ENCODE results near the gene RAET1G. TPM values are rescaled to one million over a fixed set of nuclear protein-coding genes. Genes with fewer than 3 reads are reported as not detected.
A peak's percentile ranks its signal among the peaks of the same experiment; 100 is the strongest.
"Not testable (repeated sequence)": the region's sequence is repeated elsewhere in the genome, so short reads cannot be mapped to it uniquely, and the experiment has no call there.

Gene RAET1G
- total RNA-seq, 1 experiment from 2014 or later: 9.9 TPM

DNA sequence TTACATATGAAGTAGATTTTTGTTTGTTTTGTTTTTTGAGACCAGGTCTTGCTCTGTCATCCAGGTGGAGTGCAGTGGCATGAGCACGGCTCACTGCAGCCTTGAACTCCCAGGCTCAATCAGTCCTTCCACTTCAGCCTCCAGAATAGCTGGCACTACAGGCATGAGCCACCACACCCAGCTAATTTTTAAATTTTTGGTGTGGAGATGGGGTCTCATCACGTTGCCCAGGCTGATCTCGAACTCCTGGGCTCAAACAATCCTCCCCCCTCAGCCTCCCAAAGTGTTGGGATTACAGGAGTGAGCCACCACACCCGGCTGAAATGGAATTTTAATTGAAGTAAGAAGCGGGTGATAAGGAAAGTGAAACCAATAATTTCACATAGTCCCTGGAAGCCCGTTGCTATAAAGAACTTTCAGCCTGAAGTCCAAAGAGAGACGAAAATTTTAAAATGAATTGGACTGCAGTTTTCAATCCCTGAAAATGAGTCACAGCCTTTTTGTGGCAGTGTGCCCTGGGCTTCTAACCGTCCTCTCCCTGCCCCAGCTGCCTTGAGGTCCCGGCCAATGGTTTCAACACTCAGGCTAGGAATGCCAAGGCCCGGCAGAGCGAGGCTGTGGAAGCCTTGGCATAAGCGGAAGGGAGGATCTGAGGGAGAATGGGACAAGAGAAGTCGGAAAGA lies 25.8 kb downstream of the RAET1G start:
- peak; percentile 96 for DNase-seq (ENCODE audit: low read depth)

DNA sequence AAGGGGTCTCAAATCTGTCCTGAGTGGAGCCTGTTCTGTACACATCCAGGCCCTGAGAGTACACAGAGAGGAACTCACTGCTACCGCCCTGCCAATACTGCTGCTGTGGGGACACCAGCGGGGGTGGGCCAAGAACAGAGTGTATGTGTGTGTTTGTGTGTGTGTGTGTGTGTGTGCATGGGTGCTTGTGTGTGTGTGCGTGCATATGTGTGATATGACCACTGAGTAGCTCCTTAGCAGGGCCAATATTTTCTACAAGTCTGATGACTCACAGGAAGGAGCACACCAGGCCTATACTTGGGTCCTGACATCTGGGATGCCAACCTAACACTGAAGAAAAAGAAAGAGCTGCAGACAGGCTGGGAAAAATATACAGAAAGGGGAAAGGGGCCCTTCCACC lies 26.4 kb downstream of the RAET1G start:
- peak; percentile 89 for DNase-seq (ENCODE audit: low read depth)

DNA sequence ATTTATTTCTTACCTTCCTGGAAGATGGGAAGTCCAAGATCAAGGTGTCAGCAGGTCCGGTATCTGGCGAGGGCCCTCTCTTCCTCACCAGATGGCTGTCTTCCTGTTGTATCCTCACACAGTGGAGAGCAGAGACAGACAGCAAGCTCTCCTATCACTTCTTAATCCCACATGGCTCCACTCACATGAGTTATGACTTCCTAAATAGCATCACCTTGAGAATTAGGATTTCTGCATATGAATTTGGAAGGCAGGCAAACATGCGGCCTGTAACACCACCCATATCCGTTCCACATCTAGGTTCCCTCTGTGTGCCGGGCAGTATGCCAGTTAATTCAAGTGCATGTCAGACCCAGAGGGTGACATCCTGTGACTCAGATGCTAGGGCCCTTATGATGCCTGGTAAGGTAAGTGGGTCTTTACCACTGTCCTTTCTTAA lies 27.1 kb downstream of the RAET1G start:
- DNase-seq (ENCODE audit: low read depth): peak; percentile 97

DNA sequence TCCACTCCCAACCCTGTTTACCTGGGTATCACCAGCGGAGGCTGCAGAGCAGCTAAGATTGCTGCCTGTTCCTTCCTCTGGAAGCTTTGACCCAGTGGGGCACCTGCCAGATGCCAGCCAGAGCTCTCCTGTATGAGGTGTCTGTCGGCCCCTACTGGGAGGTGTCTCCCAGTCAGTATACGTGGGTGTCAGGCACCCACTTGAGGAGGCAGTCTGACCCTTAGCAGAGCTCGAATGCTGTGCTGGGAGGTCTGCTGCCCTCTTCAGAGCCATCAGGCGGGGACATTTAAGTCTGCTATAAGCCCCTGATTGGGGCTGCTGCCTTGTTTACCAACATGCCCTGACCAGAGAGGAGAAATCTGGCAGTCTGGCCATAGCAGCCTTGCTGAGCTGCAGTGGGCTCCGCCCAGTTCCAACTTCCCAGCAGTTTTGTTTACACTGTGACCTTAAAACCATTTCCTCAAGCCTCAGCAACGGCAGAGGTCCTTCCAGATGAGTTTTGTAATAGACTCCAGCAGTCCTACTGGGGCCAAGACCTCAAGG lies 27.8 kb downstream of the RAET1G start:
- peak; percentile 85 for DNase-seq (ENCODE audit: low read depth)

DNA sequence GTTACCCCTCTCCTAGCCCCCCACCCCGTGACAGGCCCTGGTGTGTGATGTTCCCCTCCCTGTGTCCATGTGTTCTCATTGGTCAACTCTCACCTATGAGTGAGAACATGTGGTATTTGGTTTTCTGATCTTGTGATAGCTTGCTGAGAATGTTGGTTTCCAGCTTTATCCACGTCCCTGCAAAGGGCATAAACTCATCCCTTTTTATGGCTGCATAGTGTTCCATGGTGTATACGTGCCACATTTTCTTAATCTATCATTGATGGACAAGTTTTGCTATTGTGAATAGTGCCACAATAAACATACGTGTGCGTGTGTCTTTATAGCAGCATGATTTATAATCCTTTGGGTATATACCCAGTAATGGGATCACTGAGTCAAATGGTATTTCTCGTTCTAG lies 31.1 kb downstream of the RAET1G start:
- DNase-seq (ENCODE audit: low read depth): not testable (repeated sequence)

DNA sequence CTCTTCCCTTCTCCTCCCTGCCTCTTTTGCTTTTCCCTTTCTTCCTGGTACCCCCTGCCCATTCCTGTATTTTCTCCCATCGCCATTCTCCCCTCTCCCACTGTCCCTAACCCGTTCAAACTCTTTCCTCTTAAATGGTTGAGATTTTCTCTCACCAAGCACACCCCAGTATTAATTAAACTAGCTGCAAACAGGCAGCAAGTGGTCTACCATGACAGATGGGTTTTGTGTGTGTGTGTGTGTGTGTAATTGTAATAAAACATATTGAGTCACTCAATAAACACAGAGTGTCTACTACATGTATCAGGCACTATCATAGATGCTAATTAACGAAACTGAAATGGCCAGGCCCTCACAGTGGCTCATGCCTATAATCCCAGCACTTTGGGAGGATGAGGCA lies 31.7 kb downstream of the RAET1G start:
- DNase-seq (ENCODE audit: low read depth): no peak

DNA sequence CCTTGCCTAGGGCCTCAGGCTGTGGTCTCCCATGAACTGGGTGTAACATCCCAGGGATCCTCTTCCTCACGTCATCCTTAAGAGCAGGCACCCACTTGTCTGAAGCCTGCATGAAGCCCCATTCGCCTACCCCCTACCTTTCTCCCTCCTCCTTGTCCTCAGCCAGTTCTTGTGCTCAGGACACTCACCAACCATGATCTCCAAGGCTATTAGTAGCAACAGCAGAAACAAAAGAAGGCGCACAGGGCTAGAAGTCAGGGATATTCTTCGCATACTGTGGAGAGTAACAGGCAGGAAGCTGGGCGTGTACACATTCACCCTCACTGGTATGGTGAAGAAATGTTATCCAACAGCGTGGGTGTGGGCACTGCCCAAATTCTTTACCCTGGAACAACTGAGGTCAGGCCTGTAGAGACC lies 32.3 kb downstream of the RAET1G start:
- DNase-seq (ENCODE audit: low read depth): no peak

DNA sequence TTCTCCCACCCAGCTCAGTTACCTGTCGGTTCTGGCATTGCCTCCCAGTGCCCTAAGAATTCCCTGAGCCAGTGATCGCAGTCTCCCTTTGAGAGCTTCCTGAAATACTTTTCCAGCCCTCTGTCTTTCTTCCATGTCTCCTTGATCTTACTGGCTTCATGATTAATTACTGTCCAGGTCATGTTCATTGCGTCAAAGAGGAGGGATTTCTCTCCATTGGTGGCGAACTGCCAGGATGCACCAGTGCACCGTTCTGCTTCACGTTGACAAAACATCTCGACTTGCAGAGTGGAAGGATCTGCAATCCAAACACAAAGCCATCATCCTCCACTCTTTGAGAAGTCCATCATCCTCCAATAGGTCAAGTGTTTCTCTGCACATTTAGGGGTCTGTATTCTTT lies 33.6 kb downstream of the RAET1G start:
- DNase-seq (ENCODE audit: low read depth): no peak

DNA sequence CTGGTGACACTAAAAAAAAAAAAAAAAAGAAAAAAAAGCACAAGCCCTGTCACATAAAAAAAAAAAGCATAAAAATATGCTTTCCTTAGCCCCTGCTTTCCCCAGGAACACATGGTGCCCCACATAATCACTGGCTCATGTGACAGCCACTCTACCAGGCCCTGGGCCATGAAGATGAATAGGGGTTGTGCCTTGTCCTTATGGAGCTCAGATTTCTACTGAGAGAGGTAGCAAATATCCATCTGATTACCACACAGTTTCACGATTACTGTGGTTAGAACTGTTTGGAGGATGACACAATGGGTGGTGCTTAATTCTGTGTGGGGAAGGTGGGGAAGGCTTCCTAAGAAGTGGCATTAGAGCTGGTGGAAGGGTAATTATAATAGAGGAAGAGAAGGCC lies 34.3 kb downstream of the RAET1G start:
- DNase-seq (ENCODE audit: low read depth): peak; percentile 28

DNA sequence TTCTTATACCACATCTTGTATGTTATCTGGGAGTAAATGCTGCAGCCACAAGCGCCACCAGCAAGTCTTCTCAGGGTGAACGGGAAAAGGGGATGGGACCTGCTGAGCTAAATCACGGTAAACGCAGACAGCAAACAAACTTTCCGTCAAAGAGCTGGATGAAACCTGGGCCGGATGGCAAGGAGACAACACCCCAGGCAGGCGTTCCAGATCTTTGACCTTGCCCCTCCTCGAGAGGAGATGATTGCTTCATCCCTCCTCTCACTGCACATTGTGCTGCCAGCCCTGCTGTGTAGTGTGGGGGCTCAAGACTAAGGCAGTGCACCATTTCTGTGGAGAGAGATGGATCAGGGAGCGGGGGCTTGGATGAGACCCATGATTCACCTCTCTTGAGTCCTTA lies 34.8 kb downstream of the RAET1G start:
- DNase-seq (ENCODE audit: low read depth): no peak

DNA sequence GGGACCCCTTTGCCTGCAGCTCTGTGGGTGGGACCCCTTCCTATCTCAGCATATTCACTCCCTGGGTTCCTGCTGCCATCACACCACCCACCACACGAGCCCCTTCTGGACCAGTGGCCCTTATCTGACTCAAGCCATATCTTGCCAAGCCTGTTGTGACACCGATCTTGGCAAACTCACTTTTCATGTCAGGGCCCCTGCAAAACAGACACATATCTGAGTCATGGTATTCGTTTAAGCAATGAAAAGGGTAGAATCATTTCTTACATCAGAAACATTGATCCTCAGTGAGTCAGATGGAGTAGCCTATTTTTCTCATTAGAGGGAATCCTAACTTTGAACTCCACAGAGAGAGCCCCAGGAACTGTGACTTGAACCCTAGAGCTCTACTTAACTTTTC lies 35.6 kb downstream of the RAET1G start:
- DNase-seq (ENCODE audit: low read depth): peak; percentile 27

DNA sequence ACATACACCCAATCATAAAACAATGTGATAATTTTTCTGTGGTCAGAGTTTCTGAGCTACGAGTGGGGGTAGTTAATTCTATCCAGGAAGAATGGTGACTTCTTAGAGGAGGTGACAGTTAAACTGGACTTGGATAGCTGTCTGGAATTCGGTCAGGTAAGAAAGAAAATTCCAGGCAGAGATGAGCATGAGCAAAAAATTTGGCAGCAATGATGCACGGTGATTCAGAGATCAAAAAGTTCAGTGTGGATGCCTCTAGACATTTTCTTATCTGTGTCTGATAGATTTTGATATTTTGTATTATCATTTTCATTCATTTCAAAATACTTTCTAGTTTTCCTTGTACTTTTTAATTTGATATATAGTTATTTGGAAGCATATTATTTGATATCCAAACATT lies 37.0 kb downstream of the RAET1G start:
- no peak for DNase-seq (ENCODE audit: low read depth)

DNA sequence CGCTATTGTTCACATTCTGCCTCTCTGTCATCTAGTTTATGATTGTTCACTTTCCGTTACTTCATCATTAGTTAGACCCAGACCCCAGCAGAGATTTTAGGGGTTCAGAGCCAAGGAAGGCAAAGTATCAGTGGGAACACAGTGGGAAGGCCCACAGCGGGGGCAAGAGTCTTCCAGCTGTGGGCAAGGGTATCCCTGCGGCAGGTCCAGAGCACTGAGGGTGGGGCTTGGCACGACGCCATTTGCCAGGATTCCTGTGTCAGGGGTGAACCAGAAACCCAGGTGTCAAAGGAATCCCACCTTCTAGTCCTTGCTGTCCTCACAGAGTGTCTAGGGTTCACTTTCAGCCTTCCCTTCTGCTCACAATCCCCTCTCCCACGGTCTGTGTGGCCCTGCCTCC lies 38.3 kb downstream of the RAET1G start:
- DNase-seq (ENCODE audit: low read depth): no peak

DNA sequence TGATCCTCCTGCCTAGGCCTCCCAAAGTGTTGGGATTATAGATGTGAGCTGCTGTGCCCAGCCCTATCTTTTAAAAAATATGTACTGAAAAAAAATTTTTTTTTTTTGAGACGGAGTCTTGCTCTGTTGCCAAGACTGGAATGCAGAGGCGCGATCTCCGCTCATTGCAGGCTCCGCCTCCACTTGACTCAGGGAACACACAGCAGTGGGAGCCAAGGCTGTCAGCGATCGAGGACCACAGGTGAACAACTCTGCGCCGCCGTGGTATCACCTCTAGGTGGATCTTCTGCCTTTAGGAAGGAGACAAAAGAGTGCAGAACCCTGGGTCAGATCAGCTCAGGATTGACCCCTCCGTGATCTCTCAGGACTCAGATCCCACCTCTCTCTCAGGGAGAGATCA lies 38.7 kb downstream of the RAET1G start:
- no peak for DNase-seq (ENCODE audit: low read depth)

DNA sequence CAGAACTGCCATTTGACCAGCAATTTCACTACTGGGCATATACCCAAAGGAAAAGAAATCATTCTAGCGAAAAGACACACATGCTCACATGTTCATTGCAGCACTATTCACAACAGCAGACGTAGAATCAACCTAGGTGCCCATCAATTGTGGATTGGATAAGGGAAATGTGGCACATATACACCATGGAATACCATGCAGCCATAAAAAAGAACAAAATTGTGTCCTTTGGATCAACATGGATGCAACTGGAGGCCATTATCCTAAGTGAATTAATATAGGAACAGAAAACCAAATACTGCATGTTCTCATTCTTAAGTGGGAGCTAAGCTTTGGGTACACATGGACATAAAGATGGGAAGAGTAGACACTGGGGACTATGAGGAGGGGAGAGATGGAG lies 41.1 kb downstream of the RAET1G start:
- no peak for DNase-seq (ENCODE audit: low read depth)

DNA sequence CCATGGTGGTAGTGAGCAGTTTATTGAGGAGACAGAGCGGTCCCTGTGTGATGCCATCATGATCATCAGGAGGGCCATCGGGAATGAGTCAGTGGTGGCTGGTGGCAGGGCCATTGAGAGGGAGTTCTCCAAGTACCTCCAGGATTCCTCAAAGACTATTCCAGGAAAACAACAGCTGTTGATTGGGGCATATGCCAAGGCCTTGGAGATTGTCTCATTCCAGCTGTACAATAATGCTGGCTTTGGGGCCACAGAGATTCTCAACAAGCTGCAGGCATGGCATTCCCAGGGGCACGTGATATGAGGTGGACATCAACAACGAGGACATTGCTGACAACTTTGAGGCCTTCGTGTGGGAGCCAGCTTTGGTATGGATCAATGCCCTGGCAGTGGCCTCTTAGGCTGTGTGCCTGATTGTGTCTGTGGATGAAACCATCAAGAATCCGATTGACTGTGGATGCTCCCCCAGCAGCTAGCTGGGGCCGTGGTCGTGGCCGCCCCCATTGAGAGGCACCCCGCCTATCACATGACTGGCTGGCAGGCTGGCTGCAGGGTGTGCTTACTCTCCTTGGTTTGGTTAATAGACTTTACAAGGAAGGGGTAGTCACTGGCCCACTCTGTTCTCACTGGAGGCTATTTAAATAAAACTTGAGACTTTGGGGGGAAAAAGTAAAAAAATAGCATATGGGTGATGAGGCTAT lies 41.7 kb downstream of the RAET1G start:
- DNase-seq (ENCODE audit: low read depth): no peak

DNA sequence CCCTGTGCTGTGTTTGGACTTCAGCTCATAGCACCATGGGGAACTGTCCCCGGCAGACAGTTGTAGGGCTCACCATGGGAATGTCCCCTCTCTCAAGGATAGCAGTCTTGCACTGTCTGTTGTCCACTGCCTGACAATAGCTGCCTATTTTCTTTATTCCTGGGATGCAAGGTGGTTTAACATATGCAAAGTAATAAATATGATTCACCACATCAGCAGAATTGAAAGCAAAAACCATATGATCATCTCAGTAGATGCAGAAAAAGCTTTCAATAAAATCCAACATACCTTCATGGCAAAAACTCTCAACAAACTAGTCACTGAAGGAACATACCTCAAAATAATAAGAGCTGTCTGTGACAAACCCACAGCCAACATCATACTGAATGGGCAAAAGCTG lies 45.3 kb downstream of the RAET1G start:
- DNase-seq (ENCODE audit: low read depth): no peak

DNA sequence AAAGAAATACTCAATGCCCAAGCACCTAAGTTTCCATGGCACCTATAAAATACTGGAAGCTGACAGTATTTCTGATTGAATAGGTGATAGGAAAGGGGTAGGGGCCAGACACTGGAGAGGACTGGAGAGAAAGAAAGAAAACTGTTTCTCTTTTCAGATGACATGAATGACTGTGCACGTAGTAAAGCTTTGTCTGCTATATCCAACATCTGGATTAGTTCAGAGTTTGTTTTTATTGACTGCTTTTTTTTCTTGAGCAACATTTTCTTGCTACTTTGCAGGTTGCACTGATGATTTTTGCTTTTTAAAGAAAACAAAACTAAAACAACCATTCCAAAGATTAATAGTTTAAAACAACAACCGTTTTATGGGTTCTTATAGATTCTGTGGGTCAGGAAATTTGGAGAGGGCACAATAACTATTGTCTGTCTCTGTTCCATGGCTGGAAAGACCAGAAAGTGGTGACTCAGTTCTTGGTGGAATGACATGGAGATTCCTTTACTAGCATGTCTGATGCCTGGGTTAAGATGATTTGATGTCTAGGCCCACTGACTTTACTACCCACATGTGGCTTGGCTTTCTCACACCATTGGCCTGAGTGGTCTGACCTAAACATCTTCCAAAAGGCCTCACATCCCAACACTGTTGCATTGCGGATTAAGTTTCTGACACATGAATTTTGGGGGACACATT lies 46.5 kb downstream of the RAET1G start:
- DNase-seq (ENCODE audit: low read depth): no peak

DNA sequence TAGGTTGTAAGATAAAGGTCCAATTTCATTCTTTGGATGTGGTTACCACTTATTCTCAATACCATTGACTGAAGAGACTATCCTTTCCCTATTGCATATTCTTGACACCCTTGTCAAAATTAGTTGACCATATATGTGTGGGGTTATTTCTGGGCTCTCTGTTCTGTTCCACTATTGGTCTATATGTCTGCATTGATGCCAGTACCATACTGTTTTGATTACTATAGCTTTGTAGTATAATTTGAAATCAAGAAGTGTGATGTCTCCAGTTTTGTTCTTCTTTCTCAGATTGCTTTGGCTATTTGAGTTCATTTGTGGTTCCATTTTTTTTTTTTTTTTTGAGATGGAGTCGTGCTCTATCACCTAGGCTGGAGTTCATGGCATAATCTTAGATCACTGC lies 50.7 kb downstream of the RAET1G start:
- no peak for DNase-seq (ENCODE audit: low read depth)

DNA sequence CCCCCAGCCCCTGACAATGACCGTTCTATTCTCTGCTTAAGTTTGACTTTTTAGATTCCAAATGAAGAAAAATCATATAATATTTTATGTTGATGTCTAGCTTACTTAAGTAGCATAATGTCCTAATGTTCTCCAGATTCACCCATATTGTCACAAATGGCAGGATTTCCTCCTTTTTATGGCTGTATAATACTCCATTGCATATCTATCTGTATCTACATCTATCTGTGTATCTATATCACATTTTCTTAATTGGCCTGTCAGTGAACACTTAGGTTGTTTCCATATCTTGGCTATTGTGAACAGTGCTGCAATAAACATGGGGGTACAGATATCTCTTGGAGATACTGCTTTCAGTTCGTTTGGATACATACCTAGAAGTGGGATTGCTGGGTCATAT lies 51.7 kb downstream of the RAET1G start:
- DNase-seq (ENCODE audit: low read depth): no peak

DNA sequence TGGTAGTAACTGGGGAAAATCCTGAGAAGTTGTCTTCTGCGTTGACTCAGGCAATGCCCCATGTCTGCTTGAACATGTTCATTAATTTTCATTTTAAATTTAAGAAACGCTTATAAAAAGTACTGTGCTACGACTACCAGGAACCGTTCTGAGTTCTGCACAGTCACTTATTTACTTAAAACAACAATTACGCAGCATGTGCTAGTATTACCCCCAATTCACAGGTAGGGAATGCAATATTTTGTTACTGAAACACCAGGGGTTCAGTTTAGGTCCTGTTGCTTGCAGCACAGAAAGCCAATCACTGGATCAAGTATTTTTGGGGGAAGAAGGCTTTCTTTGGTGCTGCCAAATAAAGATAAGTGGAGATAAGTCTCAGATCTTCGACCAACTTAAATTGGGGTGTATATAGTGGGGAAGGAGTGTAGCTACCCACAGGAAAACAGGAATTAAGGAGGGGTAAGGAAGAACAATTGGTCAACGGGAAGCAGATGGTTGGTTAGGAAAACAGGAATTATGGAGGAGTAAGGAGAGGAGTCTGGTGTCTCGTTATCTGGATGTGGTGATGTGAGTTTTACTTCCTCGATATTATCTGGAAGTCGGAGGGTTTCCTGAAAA lies 53.5 kb downstream of the RAET1G start:
- no peak for DNase-seq (ENCODE audit: low read depth)

Measured in RPMI7951 (cell line).